SK-N-SH treated with all-trans-retinoic acid at 6 μM for 48 hours (cell line): ENCODE results near the gene C1QL1.

Experiments
- ATAC-seq: fragments of 200-7000 bp; cut with Tn5 transposase; 3 replicates; pipeline ENCODE4 v1.9.1; 2020; ENCODE audit warnings: mild to moderate bottlenecking, moderate library complexity
- ARNTL ChIP-seq: fragments of 450-650 bp; formaldehyde crosslinking; IDR thresholded peaks from 2 replicates; pipeline ENCODE4 v1.5.0; 2020; ENCODE audit warnings: low read depth, mild to moderate bottlenecking, moderate library complexity, borderline replicate concordance
- BACH2 ChIP-seq: fragments of 250-450 bp; sonication (Bioruptor Pico); IDR thresholded peaks from 2 replicates; pipeline ENCODE4 v1.9.0; 2021; ENCODE audit warnings: mild to moderate bottlenecking, borderline replicate concordance
- CREB5 ChIP-seq: fragments of 250-450 bp; sonication (Bioruptor Pico); IDR thresholded peaks from 2 replicates; pipeline ENCODE4 v1.5.1; 2020; ENCODE audit warnings: low read depth, mild to moderate bottlenecking, moderate library complexity
- CSDC2 ChIP-seq: fragments of 250-450 bp; sonication (Bioruptor Pico); IDR thresholded peaks from 2 replicates; pipeline ENCODE4 v1.5.0; 2020; ENCODE audit warnings: mild to moderate bottlenecking, moderate library complexity
- CSRNP3 ChIP-seq: fragments of 250-450 bp; sonication (Bioruptor Pico); IDR thresholded peaks from 2 replicates; pipeline ENCODE4 v1.5.1; 2021; ENCODE audit warnings: mild to moderate bottlenecking, moderate library complexity
- ESRRG ChIP-seq: fragments of 250-450 bp; sonication (Bioruptor Pico); IDR thresholded peaks from 2 replicates; pipeline ENCODE4 v1.6.1; 2021; ENCODE audit warnings: mild to moderate bottlenecking
- GLIS3 ChIP-seq: fragments of 250-450 bp; sonication (Bioruptor Pico); IDR thresholded peaks from 2 replicates; pipeline ENCODE4 v1.5.0; 2020; ENCODE audit warnings: mild to moderate bottlenecking, moderate library complexity
- ISL1 ChIP-seq: fragments of 250-450 bp; sonication (Bioruptor Pico); IDR thresholded peaks from 2 replicates; pipeline ENCODE4 v2.1.2; 2022; ENCODE audit warnings: mild to moderate bottlenecking, moderate library complexity
- OSR1 ChIP-seq: fragments of 250-450 bp; sonication (Bioruptor Pico); IDR thresholded peaks from 2 replicates; pipeline ENCODE4 v1.8.0; 2022; ENCODE audit warnings: moderate library complexity, mild to moderate bottlenecking, inconsistent platforms
- POU6F1 ChIP-seq: fragments of 250-450 bp; sonication (Bioruptor Pico); IDR thresholded peaks from 2 replicates; pipeline ENCODE4 v1.8.0; 2021; ENCODE audit warnings: low read depth, mild to moderate bottlenecking, moderate library complexity, borderline replicate concordance
- PPARA ChIP-seq: fragments of 250-450 bp; sonication (Bioruptor Pico); IDR thresholded peaks from 2 replicates; pipeline ENCODE4 v1.5.0; 2020; ENCODE audit warnings: mild to moderate bottlenecking, borderline replicate concordance
- RARB ChIP-seq: fragments of 250-450 bp; sonication (Bioruptor Pico); IDR thresholded peaks from 2 replicates; pipeline ENCODE4 v1.8.0; 2021; ENCODE audit warnings: mild to moderate bottlenecking, moderate library complexity
- SNAI2 ChIP-seq: fragments of 250-450 bp; sonication (Bioruptor Pico); IDR thresholded peaks from 2 replicates; pipeline ENCODE4 v1.5.0; 2020; ENCODE audit warnings: mild to moderate bottlenecking, moderate library complexity
- TCF4 ChIP-seq: fragments of 250-450 bp; sonication (Bioruptor Pico); IDR thresholded peaks from 2 replicates; pipeline ENCODE4 v1.8.0; 2021; ENCODE audit warnings: mild to moderate bottlenecking, moderate library complexity, borderline replicate concordance
- TOX ChIP-seq: fragments of 250-450 bp; sonication (Bioruptor Pico); IDR thresholded peaks from 2 replicates; pipeline ENCODE4 v1.8.0; 2021; ENCODE audit warnings: mild to moderate bottlenecking, moderate library complexity, borderline replicate concordance
- TSHZ2 ChIP-seq: fragments of 250-450 bp; sonication (Bioruptor Pico); IDR thresholded peaks from 2 replicates; pipeline ENCODE4 v1.5.0; 2020; ENCODE audit warnings: mild to moderate bottlenecking, moderate library complexity
- ZC3H10 ChIP-seq: fragments of 250-450 bp; sonication (Bioruptor Pico); IDR thresholded peaks from 2 replicates; pipeline ENCODE4 v1.5.1; 2021; ENCODE audit warnings: mild to moderate bottlenecking, moderate library complexity
- ZFP3 ChIP-seq: fragments of 250-450 bp; sonication (Bioruptor Pico); IDR thresholded peaks from 2 replicates; pipeline ENCODE4 v1.5.0; 2020; ENCODE audit warnings: mild to moderate bottlenecking, moderate library complexity
- ZFP30 ChIP-seq: fragments of 450-650 bp; formaldehyde crosslinking; IDR thresholded peaks from 2 replicates; pipeline ENCODE4 v1.5.0; 2022; ENCODE audit warnings: mild to moderate bottlenecking, moderate library complexity
- ZNF565 ChIP-seq: fragments of 450-650 bp; formaldehyde crosslinking; conservative IDR thresholded peaks from 2 replicates; pipeline ENCODE4 v1.5.0; 2020; ENCODE audit warnings: low read depth, mild to moderate bottlenecking, moderate library complexity
- ZNF70 ChIP-seq: fragments of 450-650 bp; formaldehyde crosslinking; IDR thresholded peaks from 2 replicates; pipeline ENCODE4 v1.5.0; 2020; ENCODE audit warnings: mild to moderate bottlenecking, moderate library complexity
- ZNF8 ChIP-seq: fragments of 450-650 bp; formaldehyde crosslinking; IDR thresholded peaks from 2 replicates; pipeline ENCODE4 v1.5.0; 2020; ENCODE audit warnings: mild to moderate bottlenecking, moderate library complexity

Gene C1QL1

GRCh38 chr17:44934745-44935105 is 33.4 kb downstream of the C1QL1 start:
- no peak for TF ChIP-seq OSR1
- TF ChIP-seq CREB5 (CRISPR knock-in tag): no peak
- TF ChIP-seq SNAI2 (CRISPR knock-in tag): no peak
- TF ChIP-seq TCF4: no peak
- no peak for TF ChIP-seq ARNTL (CRISPR knock-in tag)
- TF ChIP-seq GLIS3 (CRISPR knock-in tag): no peak
- TF ChIP-seq ZNF70 (CRISPR knock-in tag): no peak
- no peak for TF ChIP-seq TOX (CRISPR knock-in tag)
- no peak for TF ChIP-seq ZNF8 (CRISPR knock-in tag)
- no peak for TF ChIP-seq CSDC2 (CRISPR knock-in tag)
- TF ChIP-seq TSHZ2 (CRISPR knock-in tag): no peak
- TF ChIP-seq BACH2 (CRISPR knock-in tag): no peak
- TF ChIP-seq CSRNP3 (CRISPR knock-in tag): no peak
- no peak for TF ChIP-seq ESRRG (CRISPR knock-in tag)
- TF ChIP-seq ZC3H10: no peak
- no peak for ATAC-seq

- ATAC-seq: no peak
- TF ChIP-seq TOX (CRISPR knock-in tag): no peak
- no peak for TF ChIP-seq ESRRG (CRISPR knock-in tag)
- no peak for TF ChIP-seq GLIS3 (CRISPR knock-in tag)
- no peak for TF ChIP-seq RARB (CRISPR knock-in tag)
- TF ChIP-seq BACH2 (CRISPR knock-in tag): no peak
- TF ChIP-seq ZFP3: no peak
- TF ChIP-seq CSRNP3 (CRISPR knock-in tag): no peak
- no peak for TF ChIP-seq SNAI2 (CRISPR knock-in tag)
- TF ChIP-seq ARNTL (CRISPR knock-in tag): no peak
- no peak for TF ChIP-seq ZNF565 (CRISPR knock-in tag)
- no peak for TF ChIP-seq ZFP30
- TF ChIP-seq ZC3H10: no peak
- TF ChIP-seq ZNF70 (CRISPR knock-in tag): no peak
- TF ChIP-seq OSR1: no peak
- TF ChIP-seq CREB5 (CRISPR knock-in tag): no peak
- no peak for TF ChIP-seq ISL1
- TF ChIP-seq CSDC2 (CRISPR knock-in tag): no peak
- TF ChIP-seq ZNF8 (CRISPR knock-in tag): no peak
Observed at GRCh38 chr17:44933824-44934744, 34.0 kb downstream of the C1QL1 start.

- no peak for ATAC-seq
- TF ChIP-seq ZFP3 (no peak), GLIS3 (CRISPR knock-in tag) (no peak), PPARA (CRISPR knock-in tag) (no peak), ZNF565 (CRISPR knock-in tag) (no peak), ZNF8 (CRISPR knock-in tag) (no peak), POU6F1 (CRISPR knock-in tag) (no peak), BACH2 (CRISPR knock-in tag) (no peak)
Observed at GRCh38 chr17:44932787-44933097, 35.4 kb downstream of the C1QL1 start.
